Transverse colon (tissue), 3 donors: ENCODE measurements around the gene MYADML2.

Experiments
- EP300 ChIP-seq: sonication (generic); formaldehyde crosslinking; IDR thresholded peaks from one replicate; pipeline ENCODE4 v1.6.1; 2017; ENCODE audit warnings: antibody characterized with exemption, low read depth
- POLR2A ChIP-seq: fragments of 450-650 bp; IDR thresholded peaks from one replicate; pipeline ENCODE4 v1.6.1; 2016; ENCODE audit warnings: antibody characterized with exemption, mild to moderate bottlenecking, moderate library complexity
- TF ChIP-seq, protein P1 (sequence below), 5 experiments: fragments of 200-600 bp in 3 of 5; fragments of 450-650 bp in 2 of 5; sonication (generic) in 3 of 5; IDR thresholded peaks; 1 replicate in 2 of 5; 2 replicates in 3 of 5; pipeline ENCODE4 v1.5.1; 2016 to 2017; ENCODE audit warnings: antibody characterized with exemption in 5 of 5, inconsistent platforms in 3 of 5, mild to moderate bottlenecking in 2 of 5, moderate library complexity in 1 of 5

DNA sequence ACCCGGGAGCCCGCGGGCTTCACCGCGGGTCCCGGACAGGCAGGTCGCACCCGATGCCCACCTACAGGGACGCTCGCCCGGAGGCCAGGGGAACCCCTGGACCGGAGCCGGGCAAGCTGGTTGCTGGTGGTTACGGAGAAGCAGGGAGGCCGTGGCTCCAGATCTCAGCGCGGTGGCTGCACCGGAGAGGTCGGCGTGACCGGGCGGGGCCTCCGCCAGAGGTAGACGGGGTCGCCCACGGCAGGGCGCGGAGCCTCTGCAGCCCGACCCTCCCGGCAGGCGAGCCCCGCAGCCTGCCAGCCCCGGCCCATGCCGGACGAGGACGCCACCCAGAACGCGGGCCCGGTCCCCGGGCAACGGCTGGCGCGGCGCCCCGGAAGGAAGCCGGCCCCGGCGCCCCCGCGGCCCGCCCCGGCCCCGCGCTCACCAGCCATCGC lies 36.2 kb downstream of the MYADML2 start:
- no peak for TF ChIP-seq EP300
- TF ChIP-seq, protein P1, sequence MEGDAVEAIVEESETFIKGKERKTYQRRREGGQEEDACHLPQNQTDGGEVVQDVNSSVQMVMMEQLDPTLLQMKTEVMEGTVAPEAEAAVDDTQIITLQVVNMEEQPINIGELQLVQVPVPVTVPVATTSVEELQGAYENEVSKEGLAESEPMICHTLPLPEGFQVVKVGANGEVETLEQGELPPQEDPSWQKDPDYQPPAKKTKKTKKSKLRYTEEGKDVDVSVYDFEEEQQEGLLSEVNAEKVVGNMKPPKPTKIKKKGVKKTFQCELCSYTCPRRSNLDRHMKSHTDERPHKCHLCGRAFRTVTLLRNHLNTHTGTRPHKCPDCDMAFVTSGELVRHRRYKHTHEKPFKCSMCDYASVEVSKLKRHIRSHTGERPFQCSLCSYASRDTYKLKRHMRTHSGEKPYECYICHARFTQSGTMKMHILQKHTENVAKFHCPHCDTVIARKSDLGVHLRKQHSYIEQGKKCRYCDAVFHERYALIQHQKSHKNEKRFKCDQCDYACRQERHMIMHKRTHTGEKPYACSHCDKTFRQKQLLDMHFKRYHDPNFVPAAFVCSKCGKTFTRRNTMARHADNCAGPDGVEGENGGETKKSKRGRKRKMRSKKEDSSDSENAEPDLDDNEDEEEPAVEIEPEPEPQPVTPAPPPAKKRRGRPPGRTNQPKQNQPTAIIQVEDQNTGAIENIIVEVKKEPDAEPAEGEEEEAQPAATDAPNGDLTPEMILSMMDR (IDR thresholded peaks at IDR 0.05): no peak
- TF ChIP-seq POLR2A: no peak
